Measurements from ENCODE around the gene CAGE1.

CAGE1 gene

GRCh38 chr6:7313505-7314165, 75.9 kb downstream of the CAGE1 start:
- in situ Hi-C loops (cut with HindIII; ENCODE audit: low sequenced_read_pairs): loop anchor here (5.0 kb wide), 1 partner anchor 74 kb away; the partner anchor contains the start of genes CAGE1 and RIOK1

- in situ Hi-C loops (cut with HindIII; ENCODE audit: low sequenced_read_pairs): loop anchor here (5.0 kb wide), 1 partner anchor 74 kb away; the partner anchor contains the start of genes CAGE1 and RIOK1
Observed at GRCh38 chr6:7312616-7313504, 76.7 kb downstream of the CAGE1 start, which contains the start of gene SSR1. TSS of gene SSR1 (minus strand) at chr6:7313199. CDS start at chr6:7313120, 79 bp downstream.

- in situ Hi-C loops (cut with HindIII; ENCODE audit: low sequenced_read_pairs): loop anchor here (5.0 kb wide), 1 partner anchor 75 kb away; the partner anchor contains the start of genes CAGE1 and RIOK1
Observed at GRCh38 chr6:7311917-7312615, 77.5 kb downstream of the CAGE1 start.

- in situ Hi-C loops (cut with HindIII; ENCODE audit: low sequenced_read_pairs): loop anchor here (5.0 kb wide), 1 partner anchor 76 kb away; the partner anchor contains the start of genes CAGE1 and RIOK1
Observed at GRCh38 chr6:7311176-7311575, 78.4 kb downstream of the CAGE1 start.

- in situ Hi-C loops (cut with HindIII; ENCODE audit: low sequenced_read_pairs): no loop called here
Observed at GRCh38 chr6:7309050-7309449, 80.5 kb downstream of the CAGE1 start.

GRCh38 chr6:7307533-7307932, 82.0 kb downstream of the CAGE1 start:
- in situ Hi-C loops (cut with HindIII; ENCODE audit: low sequenced_read_pairs): no loop called here

GRCh38 chr6:7304821-7305220, 84.7 kb downstream of the CAGE1 start:
- in situ Hi-C loops (cut with HindIII; ENCODE audit: low sequenced_read_pairs): no loop called here

GRCh38 chr6:7301702-7302101, 87.8 kb downstream of the CAGE1 start:
- in situ Hi-C loops (cut with HindIII; ENCODE audit: low sequenced_read_pairs): no loop called here

- in situ Hi-C loops (cut with HindIII; ENCODE audit: low sequenced_read_pairs): no loop called here
Observed at GRCh38 chr6:7300926-7301325, 88.6 kb downstream of the CAGE1 start.

GRCh38 chr6:7298113-7298512, 91.4 kb downstream of the CAGE1 start:
- in situ Hi-C loops (cut with HindIII; ENCODE audit: low sequenced_read_pairs): loop anchor here (25.0 kb wide), 1 partner anchor 314 kb away; no protein-coding TSS in a partner anchor

GRCh38 chr6:7296602-7297001, 92.9 kb downstream of the CAGE1 start:
- in situ Hi-C loops (cut with HindIII; ENCODE audit: low sequenced_read_pairs): loop anchor here (25.0 kb wide), 1 partner anchor 316 kb away; no protein-coding TSS in a partner anchor

- in situ Hi-C loops (cut with HindIII; ENCODE audit: low sequenced_read_pairs): loop anchor here (25.0 kb wide), 1 partner anchor 316 kb away; no protein-coding TSS in a partner anchor
Observed at GRCh38 chr6:7295916-7296315, 93.6 kb downstream of the CAGE1 start.

- in situ Hi-C loops (cut with HindIII; ENCODE audit: low sequenced_read_pairs): loop anchor here (25.0 kb wide), 1 partner anchor 320 kb away; no protein-coding TSS in a partner anchor
Observed at GRCh38 chr6:7292596-7293255, 96.8 kb downstream of the CAGE1 start.

GRCh38 chr6:7290079-7290478, 99.5 kb downstream of the CAGE1 start:
- in situ Hi-C loops (cut with HindIII; ENCODE audit: low sequenced_read_pairs): loop anchor here (25.0 kb wide), 1 partner anchor 322 kb away; no protein-coding TSS in a partner anchor

- in situ Hi-C loops (cut with HindIII; ENCODE audit: low sequenced_read_pairs): loop anchor here (25.0 kb wide), 1 partner anchor 327 kb away; no protein-coding TSS in a partner anchor
Observed at GRCh38 chr6:7285416-7285815, 104.1 kb downstream of the CAGE1 start.

GRCh38 chr6:7283676-7284075, 105.9 kb downstream of the CAGE1 start:
- in situ Hi-C loops (cut with HindIII; ENCODE audit: low sequenced_read_pairs): loop anchor here (25.0 kb wide), 1 partner anchor 329 kb away; no protein-coding TSS in a partner anchor

- in situ Hi-C loops (cut with HindIII; ENCODE audit: low sequenced_read_pairs): loop anchor here (25.0 kb wide), 1 partner anchor 330 kb away; no protein-coding TSS in a partner anchor
Observed at GRCh38 chr6:7282097-7282906, 107.2 kb downstream of the CAGE1 start.
